ENCODE data around the gene GPRC5D. TPM values are rescaled to one million over a fixed set of nuclear protein-coding genes. Genes with fewer than 3 reads are reported as not detected.

The GPRC5D gene
- polyA plus RNA-seq, 1 of the 3 experiments (the other 2 are of a cell fraction) = not detected

GRCh38 chr12:12974211-12974610 is 22.2 kb upstream of the GPRC5D start:
- ChIA-PET POLR2A (no interaction called here), CTCF (interaction anchor here (0.9 to 1.2 kb wide), 6 partner anchors 10 to 238 kb away, joined by 3 to 6 read pairs (median 3); no protein-coding TSS in a partner anchor)
- Histone ChIP-seq H3K27ac (ENCODE audit: low read depth in 2 of 2, low read length in 1 of 2) (no peak overlapping the region), H3K9me2 (no peaks in the 10 kb centered on the region), H3K27me3 (ENCODE audit: insufficient read depth) (no peaks in the 10 kb centered on the region), H3K9me3 (no peaks in the 10 kb centered on the region), H2AFZ (ENCODE audit: low read depth) (no peak overlapping the region), H3K79me2 (ENCODE audit: insufficient read depth) (peaks cover 4% of the 10 kb centered on the region; the same call in 1 of the 2 replicates), H3K4me1 (ENCODE audit: control insufficient read depth in 1 of 2, insufficient read depth in 2 of 2, low read depth in 1 of 2, low read length in 1 of 2) (peaks cover 0 to 12% of the 10 kb centered on the region in 2 experiments; a peak in 3 of 4 replicates), H3K4me3 (ENCODE audit: low read depth in 2 of 2, low read length in 1 of 2) (no peak overlapping the region), H3K9ac (no peak overlapping the region), H3F3A (replicated peaks; ENCODE audit: insufficient read depth) (peaks cover 27% of the 10 kb centered on the region), H4K20me1 (ENCODE audit: insufficient read depth) (no peaks in the 10 kb centered on the region), H3K4me2 (no peak overlapping the region), H3K36me3 (replicated peaks in 1 of 2; ENCODE audit: control insufficient read depth in 1 of 2, insufficient read depth in 2 of 2, low read length in 1 of 2) (peaks cover 35 to 38% of the 10 kb centered on the region in 2 experiments)
- TF ChIP-seq CTCF (IDR thresholded peaks at IDR 0.05) = no peak
- TF ChIP-seq NRF1 (IDR thresholded peaks at IDR 0.05; ENCODE audit: low read depth, low read length) = no peak
- TF ChIP-seq TCF12 (IDR thresholded peaks at IDR 0.05) = no peak
- TF ChIP-seq REST (IDR thresholded peaks at IDR 0.05; ENCODE audit: low read depth, low read length) = no peak
- no peak for TF ChIP-seq IRF3 (IDR thresholded peaks at IDR 0.05; ENCODE audit: low read depth, low read length)
- no peak for TF ChIP-seq EZH2phosphoT487 (IDR thresholded peaks at IDR 0.05; ENCODE audit: borderline replicate concordance, low read depth)
- TF ChIP-seq FOXJ3 (CRISPR knock-in tag; IDR thresholded peaks at IDR 0.05) = no peak
- no peak for TF ChIP-seq POLR2AphosphoS5 (IDR thresholded peaks at IDR 0.05; ENCODE audit: low read depth, low read length)
- TF ChIP-seq MXI1 (IDR thresholded peaks at IDR 0.05; ENCODE audit: low read depth, low read length) = no peak
- no peak for TF ChIP-seq JUND (IDR thresholded peaks at IDR 0.05)
- TF ChIP-seq TEAD4 (IDR thresholded peaks at IDR 0.05; ENCODE audit: borderline replicate concordance, insufficient read depth) = no peak
- no peak for TF ChIP-seq GABPA (IDR thresholded peaks at IDR 0.05; ENCODE audit: low read depth)
- no peak for TF ChIP-seq YY1 (IDR thresholded peaks at IDR 0.05; ENCODE audit: low read depth)
- TF ChIP-seq RAD21 (IDR thresholded peaks at IDR 0.05; ENCODE audit: low read length) = no peak
- TF ChIP-seq PBX3 (IDR thresholded peaks at IDR 0.05) = no peak
- TF ChIP-seq SMC3 (IDR thresholded peaks at IDR 0.05; ENCODE audit: low read depth, low read length) = no peak
- TF ChIP-seq MAX (IDR thresholded peaks at IDR 0.05; ENCODE audit: low read depth) = no peak
- 91% methylated on average over 4 of the region's 4 CpGs for WGBS (ENCODE audit: low lambda C conversion rate)
- DNase-seq = no peak

All from SK-N-SH (cell line).